ENCODE measurements around the gene ATRNL1.
"Not testable (repeated sequence)": the region's sequence is repeated elsewhere in the genome, so short reads cannot be mapped to it uniquely, and the experiment has no call there.

The ATRNL1 gene

DNA sequence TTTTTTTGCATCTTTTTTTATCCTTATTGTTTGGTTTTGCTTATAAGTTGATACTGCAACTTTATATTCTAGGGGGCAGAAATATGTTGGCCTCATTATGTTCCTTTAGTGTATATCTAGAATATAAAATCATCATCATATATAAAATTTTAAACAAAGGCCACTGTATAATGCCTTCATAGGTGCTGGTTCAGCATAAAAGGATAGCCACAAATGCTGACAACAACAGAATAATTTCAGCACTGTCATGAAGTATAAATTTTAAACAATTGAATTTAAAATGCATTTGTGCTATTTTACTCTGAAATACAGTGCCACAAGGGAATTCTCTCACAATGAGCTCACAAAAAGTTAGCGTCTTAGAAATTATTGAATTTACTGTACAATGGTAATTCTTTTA is 285.9 kb downstream of the ATRNL1 start:
- TF ChIP-seq, protein P1, sequence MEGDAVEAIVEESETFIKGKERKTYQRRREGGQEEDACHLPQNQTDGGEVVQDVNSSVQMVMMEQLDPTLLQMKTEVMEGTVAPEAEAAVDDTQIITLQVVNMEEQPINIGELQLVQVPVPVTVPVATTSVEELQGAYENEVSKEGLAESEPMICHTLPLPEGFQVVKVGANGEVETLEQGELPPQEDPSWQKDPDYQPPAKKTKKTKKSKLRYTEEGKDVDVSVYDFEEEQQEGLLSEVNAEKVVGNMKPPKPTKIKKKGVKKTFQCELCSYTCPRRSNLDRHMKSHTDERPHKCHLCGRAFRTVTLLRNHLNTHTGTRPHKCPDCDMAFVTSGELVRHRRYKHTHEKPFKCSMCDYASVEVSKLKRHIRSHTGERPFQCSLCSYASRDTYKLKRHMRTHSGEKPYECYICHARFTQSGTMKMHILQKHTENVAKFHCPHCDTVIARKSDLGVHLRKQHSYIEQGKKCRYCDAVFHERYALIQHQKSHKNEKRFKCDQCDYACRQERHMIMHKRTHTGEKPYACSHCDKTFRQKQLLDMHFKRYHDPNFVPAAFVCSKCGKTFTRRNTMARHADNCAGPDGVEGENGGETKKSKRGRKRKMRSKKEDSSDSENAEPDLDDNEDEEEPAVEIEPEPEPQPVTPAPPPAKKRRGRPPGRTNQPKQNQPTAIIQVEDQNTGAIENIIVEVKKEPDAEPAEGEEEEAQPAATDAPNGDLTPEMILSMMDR (IDR thresholded peaks at IDR 0.05; ENCODE audit: low read depth, low read length), result no peak
- H3K4me3 ChIP-seq (ENCODE audit: low read depth, low read length), result no peak overlapping the region

DNA sequence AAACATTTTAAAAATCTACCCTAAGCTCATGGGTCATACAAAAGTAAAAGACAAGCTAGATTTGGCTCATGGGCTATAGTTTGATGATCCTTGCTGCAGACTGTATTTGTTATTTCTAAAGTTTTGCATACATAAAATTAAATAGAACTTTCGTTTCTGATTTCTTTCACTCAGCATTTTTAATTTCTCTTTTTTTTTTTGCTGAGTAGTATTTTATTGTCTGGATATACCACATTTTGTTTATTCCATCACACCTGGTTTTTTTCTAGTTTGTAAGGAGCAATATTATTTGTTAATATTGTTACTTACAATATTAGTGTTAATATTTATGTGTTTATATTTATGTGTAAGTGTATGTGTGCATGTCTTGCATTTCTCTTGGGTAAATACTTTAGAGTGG is 291.5 kb downstream of the ATRNL1 start:
- H3K4me3 ChIP-seq (ENCODE audit: low read depth, low read length), result no peak overlapping the region
- TF ChIP-seq, protein P1 (IDR thresholded peaks at IDR 0.05; ENCODE audit: low read depth, low read length), result no peak

DNA sequence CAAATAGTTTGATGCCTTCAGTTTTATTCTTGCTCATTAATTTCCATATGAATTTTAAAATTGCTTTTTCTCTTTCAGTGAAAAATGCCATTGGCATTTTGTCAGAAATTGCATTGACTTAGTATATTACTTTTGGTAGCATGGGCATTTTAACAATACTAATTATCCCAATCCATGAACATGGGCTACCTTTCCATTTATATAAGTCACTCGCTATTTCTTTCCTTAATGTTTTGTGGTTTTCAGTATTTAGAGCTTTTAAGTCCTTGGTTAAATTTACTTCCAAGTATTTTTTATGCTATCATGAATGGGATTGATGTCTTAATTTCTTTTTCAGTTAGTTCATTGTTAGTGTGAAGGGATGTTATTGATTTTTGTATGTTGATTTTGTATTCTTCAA is 297.4 kb downstream of the ATRNL1 start:
- TF ChIP-seq, protein P1 (IDR thresholded peaks at IDR 0.05; ENCODE audit: low read depth, low read length), result no peak
- no peak overlapping the region for H3K4me3 ChIP-seq (ENCODE audit: low read depth, low read length)

- H3K4me3 ChIP-seq (ENCODE audit: low read depth, low read length), result no peak overlapping the region
- TF ChIP-seq, protein P1 (IDR thresholded peaks at IDR 0.05; ENCODE audit: low read depth, low read length), result no peak
These were observed 304.9 kb downstream of the ATRNL1 start for GRCh38 chr10:115398026-115398425.

- TF ChIP-seq, protein P1 (IDR thresholded peaks at IDR 0.05; ENCODE audit: low read depth, low read length), result no peak
- H3K4me3 ChIP-seq (ENCODE audit: low read depth, low read length), result no peak overlapping the region
These were observed 309.5 kb downstream of the ATRNL1 start for GRCh38 chr10:115402699-115403098.

GRCh38 chr10:115405838-115406237 is 312.7 kb downstream of the ATRNL1 start:
- not testable (repeated sequence) for H3K4me3 ChIP-seq (ENCODE audit: low read depth, low read length)

GRCh38 chr10:115409347-115409746 is 316.2 kb downstream of the ATRNL1 start:
- TF ChIP-seq, protein P1 (IDR thresholded peaks at IDR 0.05; ENCODE audit: low read depth, low read length), result no peak
- no peak overlapping the region for H3K4me3 ChIP-seq (ENCODE audit: low read depth, low read length)

GRCh38 chr10:115417585-115418265 is 324.6 kb downstream of the ATRNL1 start:
- TF ChIP-seq, protein P1 (IDR thresholded peaks at IDR 0.05; ENCODE audit: low read depth, low read length), result no peak
- no peak overlapping the region for H3K4me3 ChIP-seq (ENCODE audit: low read depth, low read length)

Measured in WI38 (cell line).